Measurements from ENCODE around the gene ZDHHC14. TPM values are rescaled to one million over a fixed set of nuclear protein-coding genes. Genes with fewer than 3 reads are reported as not detected.

ZDHHC14 gene
- total RNA-seq, 1 donor from 2014 or later = 26.1 TPM

GRCh38 chr6:157674061-157674460, 293.1 kb downstream of the ZDHHC14 start:
- no peak for DNase-seq (ENCODE audit: low spot score)
- peaks cover 4% of the 10 kb centered on the region for H3K27me3 Mint-ChIP-seq (ENCODE audit: unreplicated experiment)
- peaks cover 13% of the 10 kb centered on the region for H3K36me3 Mint-ChIP-seq (ENCODE audit: low read depth, unreplicated experiment)
- H3K4me3 Mint-ChIP-seq (ENCODE audit: unreplicated experiment) = no peak overlapping the region
- H3K9me3 Mint-ChIP-seq (ENCODE audit: unreplicated experiment) = no peaks in the 10 kb centered on the region
- no peak for TF ChIP-seq CTCF (IDR thresholded peaks at IDR 0.05; ENCODE audit: unreplicated experiment)
- peak overlapping the region; percentile 49 for H3K27ac Mint-ChIP-seq (ENCODE audit: unreplicated experiment)
- H3K4me1 Mint-ChIP-seq (ENCODE audit: unreplicated experiment) = peaks cover 34% of the 10 kb centered on the region

- no peak for TF ChIP-seq CTCF (IDR thresholded peaks at IDR 0.05; ENCODE audit: unreplicated experiment)
These were observed 294.8 kb downstream of the ZDHHC14 start for GRCh38 chr6:157675831-157676230.

GRCh38 chr6:157676241-157676640, 295.3 kb downstream of the ZDHHC14 start:
- H3K27me3 Mint-ChIP-seq (ENCODE audit: unreplicated experiment) = peaks cover 4% of the 10 kb centered on the region
- DNase-seq (ENCODE audit: low spot score) = no peak
- peaks cover 17% of the 10 kb centered on the region for H3K4me1 Mint-ChIP-seq (ENCODE audit: unreplicated experiment)
- no peak overlapping the region for H3K27ac Mint-ChIP-seq (ENCODE audit: unreplicated experiment)
- H3K4me3 Mint-ChIP-seq (ENCODE audit: unreplicated experiment) = no peak overlapping the region
- H3K36me3 Mint-ChIP-seq (ENCODE audit: low read depth, unreplicated experiment) = peaks cover 13% of the 10 kb centered on the region
- no peaks in the 10 kb centered on the region for H3K9me3 Mint-ChIP-seq (ENCODE audit: unreplicated experiment)
- TF ChIP-seq CTCF (IDR thresholded peaks at IDR 0.05; ENCODE audit: unreplicated experiment) = no peak

More at GRCh38 chr6:157675831-157676230, 294.8 kb downstream of the ZDHHC14 start:
- Mint-ChIP-seq H3K9me3 (ENCODE audit: unreplicated experiment) (no peaks in the 10 kb centered on the region), H3K4me1 (ENCODE audit: unreplicated experiment) (peaks cover 20% of the 10 kb centered on the region), H3K27me3 (ENCODE audit: unreplicated experiment) (peaks cover 4% of the 10 kb centered on the region), H3K36me3 (ENCODE audit: low read depth, unreplicated experiment) (peaks cover 13% of the 10 kb centered on the region), H3K27ac (ENCODE audit: unreplicated experiment) (no peak overlapping the region), H3K4me3 (ENCODE audit: unreplicated experiment) (no peak overlapping the region)
- DNase-seq (ENCODE audit: low spot score) = peak; percentile 33

- TF ChIP-seq CTCF (IDR thresholded peaks at IDR 0.05; ENCODE audit: unreplicated experiment) = no peak
- no peak for DNase-seq (ENCODE audit: low spot score)
- Mint-ChIP-seq H3K36me3 (ENCODE audit: low read depth, unreplicated experiment) (peaks cover 8% of the 10 kb centered on the region), H3K27ac (ENCODE audit: unreplicated experiment) (no peak overlapping the region), H3K27me3 (ENCODE audit: unreplicated experiment) (peaks cover 4% of the 10 kb centered on the region), H3K4me1 (ENCODE audit: unreplicated experiment) (peaks cover 17% of the 10 kb centered on the region), H3K9me3 (ENCODE audit: unreplicated experiment) (no peaks in the 10 kb centered on the region), H3K4me3 (ENCODE audit: unreplicated experiment) (no peak overlapping the region)
These were observed 296.2 kb downstream of the ZDHHC14 start for GRCh38 chr6:157677235-157677634.

- no peak for DNase-seq (ENCODE audit: low spot score)
- H3K27me3 Mint-ChIP-seq (ENCODE audit: unreplicated experiment) = no peaks in the 10 kb centered on the region
- peaks cover 17% of the 10 kb centered on the region for H3K4me1 Mint-ChIP-seq (ENCODE audit: unreplicated experiment)
- TF ChIP-seq CTCF (IDR thresholded peaks at IDR 0.05; ENCODE audit: unreplicated experiment) = no peak
- H3K4me3 Mint-ChIP-seq (ENCODE audit: unreplicated experiment) = no peak overlapping the region
- H3K9me3 Mint-ChIP-seq (ENCODE audit: unreplicated experiment) = no peaks in the 10 kb centered on the region
- no peaks in the 10 kb centered on the region for H3K36me3 Mint-ChIP-seq (ENCODE audit: low read depth, unreplicated experiment)
- H3K27ac Mint-ChIP-seq (ENCODE audit: unreplicated experiment) = no peak overlapping the region
These were observed 298.9 kb downstream of the ZDHHC14 start for GRCh38 chr6:157679605-157680580.
